Psoas muscle (tissue), 8 donors: ENCODE measurements around the gene KIRREL2. TPM values are rescaled to one million over a fixed set of nuclear protein-coding genes. Genes with fewer than 3 reads are reported as not detected.

Experiments
- ATAC-seq, 4 donors: fragments of 200-7000 bp; cut with Tn5 transposase; one replicate each; pipeline ENCODE4 v1.9.1; 2020; ENCODE audit warnings: moderate library complexity in 3 of 4, mild to moderate bottlenecking in 2 of 4
- DNase-seq, 2 donors: peaks; one replicate each; pipeline ENCODE4 v3.0.0-alpha.2; 2020
- H3K27ac ChIP-seq: fragments of 200-600 bp; one replicate; pipeline ENCODE4 v1.8.0; 2022
- H3K27me3 ChIP-seq, 3 donors: fragments of 200-600 bp in 1 of 3; one replicate each; pipeline versions ENCODE4 v1.6.1 to v1.8.0; 2013 to 2022; ENCODE audit warnings: low read length in 2 of 3, mild to moderate bottlenecking in 2 of 3, moderate library complexity in 1 of 3; ENCODE audit not compliant: insufficient read depth in 3 of 3
- H3K36me3 ChIP-seq, 2 donors: fragments of 200-600 bp in 1 of 2; one replicate each; pipeline versions ENCODE4 v1.6.1 to v1.8.0; 2013 to 2022; ENCODE audit warnings: low read depth in 1 of 2, mild to moderate bottlenecking in 1 of 2, moderate library complexity in 1 of 2; ENCODE audit not compliant: insufficient read depth in 1 of 2
- H3K4me1 ChIP-seq: fragments of 200-600 bp; one replicate; pipeline ENCODE4 v1.8.0; 2022
- H3K4me3 ChIP-seq: fragments of 200-600 bp; one replicate; pipeline ENCODE4 v1.8.0; 2022; ENCODE audit warnings: mild to moderate bottlenecking
- H3K9me3 ChIP-seq: fragments of 200-600 bp; one replicate; pipeline ENCODE4 v1.8.0; 2022
- CTCF ChIP-seq: fragments of 200-600 bp; IDR thresholded peaks from one replicate; pipeline ENCODE4 v1.8.0; 2022; ENCODE audit warnings: antibody characterized with exemption
- WGBS, 3 donors: extraction: QIAGEN DNeasy Blood & Tissue Kit; methylation state at CpG; one replicate each; pipeline versions ENCODE4 v1.1.6 to v1.1.7; 2013; 5-methylcytosine and 5-hydroxymethylcytosine counted together
- intact Hi-C, 2 donors: fragments of 100-400 bp; cut with DNase I; formaldehyde crosslinking; loops; one replicate each; pipeline versions ENCODE4 v1.11.0 to v1.14.2; 2022
- polyA plus RNA-seq, 3 donors: library from polyadenylated mRNA; stranded (reverse); fragments of 200-250 nt; gene quantifications; one replicate each; pipeline ENCODE4 v1.2.3, GENCODE V29; 2013
- total RNA-seq, 4 donors: library from RNA; stranded (reverse); fragmentation: NEBNext Ultra II Directional in 2 of 4; extraction: Animal tissue kit (Norgen Biotek cat#: 25700) in 2 of 4; gene quantifications; one replicate each; pipeline versions ENCODE4 v1.2.1 to v1.2.4, GENCODE V29; 2021 to 2023
- donor health status: healthy with polysubstance abuse.
- donor health status: DM: no; HTN: no; CAD: no; lungs with moderate emphysema.
- donor health status: Bipolar disorder and iron deficiency.
- donor health status: healthy.
- donor health status: DM: yes; HTN: yes; CAD: no.
- donor health status: DM: no; HTN: no; CAD: no.
- donor health status: DM: no; HTN: no; CAD: no.
- donor health status: DM: yes; HTN: yes; CAD: no.

KIRREL2 gene
- total and polyA plus RNA-seq, 7 donors: not detected

GRCh38 chr19:35913589-35913988, 56.9 kb downstream of the KIRREL2 start:
- DNase-seq: no peak
- no peak for ATAC-seq
- no peaks in the 10 kb centered on the region for H3K4me1 ChIP-seq
- no peak for TF ChIP-seq CTCF
- no peak overlapping the region for H3K27ac ChIP-seq
- peaks cover 0 to 7% (median 3%) of the 10 kb centered on the region in 3 donors for H3K27me3 ChIP-seq
- no peaks in the 10 kb centered on the region for H3K9me3 ChIP-seq
- no peaks in the 10 kb centered on the region for H3K36me3 ChIP-seq
- 40 to 52% (median 47%) methylated on average over 7 of the region's 7 CpGs for WGBS, 3 donors
- no peak overlapping the region for H3K4me3 ChIP-seq
- intact Hi-C loops: no loop called here

- Histone ChIP-seq H3K36me3 (no peaks in the 10 kb centered on the region), H3K27me3 (peaks cover 0 to 7% (median 3%) of the 10 kb centered on the region in 3 donors), H3K27ac (no peak overlapping the region), H3K4me1 (no peaks in the 10 kb centered on the region), H3K4me3 (no peak overlapping the region), H3K9me3 (no peaks in the 10 kb centered on the region)
- DNase-seq: no peak
- intact Hi-C loops: no loop called here
- WGBS, 3 donors: 59 to 66% (median 62%) methylated on average over 3 of the region's 3 CpGs
- no peak for TF ChIP-seq CTCF
- no peak for ATAC-seq
Observed at GRCh38 chr19:35915443-35915842, 58.7 kb downstream of the KIRREL2 start.

Other genes with a start within 250 kb of the KIRREL2 start
- gene HAUS5, start 244.2 kb upstream of the KIRREL2 start, total RNA-seq: 1 to 10 TPM; 2.5 to 6.1 (median 4.8) TPM
- gene HAUS5, start 244.2 kb upstream of the KIRREL2 start, polyA plus RNA-seq: 1 to 10 TPM; 3.3 to 3.9 (median 3.6) TPM
- gene RBM42, start 227.9 kb upstream of the KIRREL2 start, total RNA-seq: 10 to 100 TPM; 50.1 to 68.1 (median 59.1) TPM
- 10 to 100 TPM; 53.2 to 69.1 (median 61.1) TPM for gene RBM42, start 227.9 kb upstream of the KIRREL2 start, polyA plus RNA-seq
- not detected for gene ETV2, start 215.2 kb upstream of the KIRREL2 start, total RNA-seq
- gene ETV2, start 215.2 kb upstream of the KIRREL2 start, polyA plus RNA-seq: under 1 TPM; 0.19 to 0.23 (median 0.20) TPM
- gene COX6B1, start 208.6 kb upstream of the KIRREL2 start, total RNA-seq: 100 to 1,000 TPM; 631 to 878 (median 757) TPM
- 1,000 to 10,000 TPM in 2 of 3 donors, 100 to 1,000 TPM in 1; 912 to 1,724 (median 1,459) TPM for gene COX6B1, start 208.6 kb upstream of the KIRREL2 start, polyA plus RNA-seq
- gene UPK1A, start 190.4 kb upstream of the KIRREL2 start, total RNA-seq: not detected
- under 1 TPM; 0.17 to 0.31 (median 0.24) TPM for gene UPK1A, start 190.4 kb upstream of the KIRREL2 start, polyA plus RNA-seq
- gene ZBTB32, start 152.4 kb upstream of the KIRREL2 start, total RNA-seq: not detected
- gene ZBTB32, start 152.4 kb upstream of the KIRREL2 start, polyA plus RNA-seq: under 1 TPM in 2 of 3 donors, not detected in 1; 0.08 to 0.10 TPM
- 10 to 100 TPM; 18.0 to 29.0 (median 23.4) TPM for gene KMT2B, start 138.9 kb upstream of the KIRREL2 start, total RNA-seq
- 10 to 100 TPM; 13.4 to 20.0 (median 19.2) TPM for gene KMT2B, start 138.9 kb upstream of the KIRREL2 start, polyA plus RNA-seq
- 10 to 100 TPM in 1 of 4 donors, 1 to 10 TPM in 3; 2.0 to 12.4 (median 2.4) TPM for gene IGFLR1, start 114.5 kb upstream of the KIRREL2 start, total RNA-seq
- gene IGFLR1, start 114.5 kb upstream of the KIRREL2 start, polyA plus RNA-seq: 10 to 100 TPM in 1 of 3 donors, 1 to 10 TPM in 2; 5.8 to 11.9 (median 9.9) TPM
- gene U2AF1L4, start 111.5 kb upstream of the KIRREL2 start, total RNA-seq: 10 to 100 TPM; 13.3 to 28.7 (median 19.6) TPM
- 10 to 100 TPM; 12.3 to 26.6 (median 13.6) TPM for gene U2AF1L4, start 111.5 kb upstream of the KIRREL2 start, polyA plus RNA-seq
- 10 to 100 TPM; 34.7 to 41.0 (median 36.7) TPM for gene PSENEN, start 111.3 kb upstream of the KIRREL2 start, total RNA-seq
- 100 to 1,000 TPM in 1 of 3 donors, 10 to 100 TPM in 2; 61.6 to 116 (median 67.7) TPM for gene PSENEN, start 111.3 kb upstream of the KIRREL2 start, polyA plus RNA-seq
- gene LIN37, start 108.3 kb upstream of the KIRREL2 start, total RNA-seq: 10 to 100 TPM in 1 of 4 donors, 1 to 10 TPM in 3; 3.1 to 14.5 (median 7.9) TPM
- 10 to 100 TPM; 17.8 to 26.8 (median 23.1) TPM for gene LIN37, start 108.3 kb upstream of the KIRREL2 start, polyA plus RNA-seq
- gene HSPB6, start 99.9 kb upstream of the KIRREL2 start, total RNA-seq: 1,000 to 10,000 TPM in 1 of 4 donors, 100 to 1,000 TPM in 3; 656 to 1,308 (median 674) TPM
- 100 to 1,000 TPM; 303 to 719 (median 476) TPM for gene HSPB6, start 99.9 kb upstream of the KIRREL2 start, polyA plus RNA-seq
- 10 to 100 TPM in 1 of 4 donors, 1 to 10 TPM in 3; 4.2 to 16.2 (median 9.0) TPM for gene PROSER3, start 98.7 kb upstream of the KIRREL2 start, total RNA-seq
- gene PROSER3, start 98.7 kb upstream of the KIRREL2 start, polyA plus RNA-seq: 10 to 100 TPM in 1 of 3 donors, 1 to 10 TPM in 2; 4.6 to 14.2 (median 5.3) TPM
- gene ARHGAP33, start 81.3 kb upstream of the KIRREL2 start, total RNA-seq: 1 to 10 TPM in 3 of 4 donors, under 1 TPM in 1; 0.68 to 4.0 (median 2.2) TPM
- gene ARHGAP33, start 81.3 kb upstream of the KIRREL2 start, polyA plus RNA-seq: 1 to 10 TPM in 2 of 3 donors, under 1 TPM in 1; 0.96 to 1.4 (median 1.3) TPM
- not detected for gene PRODH2, start 44.1 kb upstream of the KIRREL2 start, total RNA-seq
- gene PRODH2, start 44.1 kb upstream of the KIRREL2 start, polyA plus RNA-seq: not detected
- not detected for gene NPHS1, start 4.4 kb upstream of the KIRREL2 start, total RNA-seq
- not detected for gene NPHS1, start 4.4 kb upstream of the KIRREL2 start, polyA plus RNA-seq
- gene APLP1, start 11.7 kb downstream of the KIRREL2 start, total RNA-seq: 1 to 10 TPM in 1 of 4 donors, under 1 TPM in 3; 0.48 to 4.1 (median 0.78) TPM
- 1 to 10 TPM in 1 of 3 donors, under 1 TPM in 2; 0.48 to 2.2 (median 1.00) TPM for gene APLP1, start 11.7 kb downstream of the KIRREL2 start, polyA plus RNA-seq
- gene NFKBID, start 43.6 kb downstream of the KIRREL2 start, total RNA-seq: 1 to 10 TPM in 3 of 4 donors, under 1 TPM in 1; 0.90 to 2.2 (median 1.5) TPM
- 1 to 10 TPM in 2 of 3 donors, under 1 TPM in 1; 0.75 to 1.6 (median 1.2) TPM for gene NFKBID, start 43.6 kb downstream of the KIRREL2 start, polyA plus RNA-seq
- gene HCST, start 45.6 kb downstream of the KIRREL2 start, total RNA-seq: 1 to 10 TPM; 1.7 to 4.7 (median 3.1) TPM
- gene HCST, start 45.6 kb downstream of the KIRREL2 start, polyA plus RNA-seq: 1 to 10 TPM; 1.1 to 4.2 (median 3.5) TPM
- gene TYROBP, start 51.4 kb downstream of the KIRREL2 start, total RNA-seq: 10 to 100 TPM in 3 of 4 donors, 1 to 10 TPM in 1; 9.4 to 22.1 (median 14.2) TPM
- 10 to 100 TPM in 2 of 3 donors, 1 to 10 TPM in 1; 7.8 to 19.1 (median 10.6) TPM for gene TYROBP, start 51.4 kb downstream of the KIRREL2 start, polyA plus RNA-seq
- 10 to 100 TPM in 2 of 4 donors, 1 to 10 TPM in 2; 7.2 to 11.2 (median 10.0) TPM for gene LRFN3, start 79.5 kb downstream of the KIRREL2 start, total RNA-seq
- gene LRFN3, start 79.5 kb downstream of the KIRREL2 start, polyA plus RNA-seq: 10 to 100 TPM in 2 of 3 donors, 1 to 10 TPM in 1; 8.6 to 25.6 (median 11.3) TPM
- 10 to 100 TPM in 2 of 4 donors, 1 to 10 TPM in 2; 7.2 to 17.3 (median 12.2) TPM for gene SDHAF1, start 138.3 kb downstream of the KIRREL2 start, total RNA-seq
- 10 to 100 TPM; 12.7 to 33.3 (median 19.7) TPM for gene SDHAF1, start 138.3 kb downstream of the KIRREL2 start, polyA plus RNA-seq
- under 1 TPM in 2 of 4 donors, not detected in 2; 0.23 to 0.24 TPM for gene SYNE4, start 151.9 kb downstream of the KIRREL2 start, total RNA-seq
- under 1 TPM in 2 of 3 donors, not detected in 1; 0.21 to 0.25 TPM for gene SYNE4, start 151.9 kb downstream of the KIRREL2 start, polyA plus RNA-seq
- gene ALKBH6, start 157.3 kb downstream of the KIRREL2 start, total RNA-seq: 10 to 100 TPM in 3 of 4 donors, 1 to 10 TPM in 1; 7.1 to 12.6 (median 10.6) TPM
- 10 to 100 TPM in 2 of 3 donors, 1 to 10 TPM in 1; 9.5 to 22.3 (median 13.3) TPM for gene ALKBH6, start 157.3 kb downstream of the KIRREL2 start, polyA plus RNA-seq
- gene CLIP3, start 176.0 kb downstream of the KIRREL2 start, total RNA-seq: 1 to 10 TPM; 1.2 to 3.9 (median 1.6) TPM
- gene CLIP3, start 176.0 kb downstream of the KIRREL2 start, polyA plus RNA-seq: 1 to 10 TPM in 1 of 3 donors, under 1 TPM in 2; 0.51 to 1.0 (median 0.66) TPM
- gene THAP8, start 197.4 kb downstream of the KIRREL2 start, total RNA-seq: 1 to 10 TPM; 1.9 to 7.0 (median 2.9) TPM
- gene THAP8, start 197.4 kb downstream of the KIRREL2 start, polyA plus RNA-seq: 1 to 10 TPM; 3.6 to 9.6 (median 6.5) TPM
- gene WDR62, start 198.0 kb downstream of the KIRREL2 start, total RNA-seq: 1 to 10 TPM in 3 of 4 donors, under 1 TPM in 1; 0.81 to 3.8 (median 2.8) TPM
- 1 to 10 TPM; 2.3 to 7.2 (median 2.6) TPM for gene WDR62, start 198.0 kb downstream of the KIRREL2 start, polyA plus RNA-seq